ENCODE results near the gene RNU1-3.
"Not testable (repeated sequence)": the region's sequence is repeated elsewhere in the genome, so short reads cannot be mapped to it uniquely, and the experiment has no call there.

Gene RNU1-3

DNA sequence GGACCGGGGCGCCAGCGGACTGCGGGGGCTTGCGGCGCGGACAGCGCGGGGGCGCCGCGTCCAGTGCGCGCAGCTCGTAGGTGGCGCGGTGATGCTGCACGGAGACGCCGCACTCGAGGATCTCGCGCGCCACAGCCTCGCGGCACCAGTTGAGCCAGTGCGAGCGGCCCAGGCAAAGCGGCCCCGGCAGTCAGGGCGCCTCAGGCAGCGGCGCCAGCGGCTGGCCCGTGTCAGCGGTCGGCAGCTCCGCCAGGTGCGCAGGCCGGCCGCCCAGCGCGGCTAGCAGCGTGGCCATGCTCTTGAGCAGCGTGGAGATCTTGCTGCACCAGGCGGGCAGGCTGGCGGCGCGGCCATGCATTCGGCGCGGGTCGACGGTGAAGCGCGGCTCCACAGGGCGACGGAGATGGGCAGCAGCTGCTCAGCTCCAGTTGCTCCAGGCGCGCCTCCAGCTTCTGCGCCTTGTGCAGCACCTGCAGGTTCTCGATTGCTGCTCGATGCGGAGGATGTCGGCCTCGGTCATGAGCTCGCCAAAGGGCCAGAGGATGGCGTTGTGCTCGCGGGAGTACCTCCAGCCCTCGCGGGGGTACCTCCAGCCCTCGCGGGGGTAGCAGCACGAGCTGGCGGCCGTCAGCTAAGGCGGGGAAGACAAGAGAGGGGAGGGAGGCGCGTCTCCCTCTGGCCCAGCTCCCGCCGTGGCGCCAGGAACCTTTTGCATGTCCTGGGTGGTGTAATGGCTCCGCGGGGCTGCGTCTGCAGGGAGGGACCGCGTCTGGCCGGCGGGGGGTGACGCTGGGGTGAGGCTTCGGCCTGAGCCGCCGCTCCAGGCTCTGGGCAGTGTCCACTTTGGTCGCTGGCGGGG, 26.9 kb upstream of the RNU1-3 start:
- DNase-seq: not testable (repeated sequence)

DNA sequence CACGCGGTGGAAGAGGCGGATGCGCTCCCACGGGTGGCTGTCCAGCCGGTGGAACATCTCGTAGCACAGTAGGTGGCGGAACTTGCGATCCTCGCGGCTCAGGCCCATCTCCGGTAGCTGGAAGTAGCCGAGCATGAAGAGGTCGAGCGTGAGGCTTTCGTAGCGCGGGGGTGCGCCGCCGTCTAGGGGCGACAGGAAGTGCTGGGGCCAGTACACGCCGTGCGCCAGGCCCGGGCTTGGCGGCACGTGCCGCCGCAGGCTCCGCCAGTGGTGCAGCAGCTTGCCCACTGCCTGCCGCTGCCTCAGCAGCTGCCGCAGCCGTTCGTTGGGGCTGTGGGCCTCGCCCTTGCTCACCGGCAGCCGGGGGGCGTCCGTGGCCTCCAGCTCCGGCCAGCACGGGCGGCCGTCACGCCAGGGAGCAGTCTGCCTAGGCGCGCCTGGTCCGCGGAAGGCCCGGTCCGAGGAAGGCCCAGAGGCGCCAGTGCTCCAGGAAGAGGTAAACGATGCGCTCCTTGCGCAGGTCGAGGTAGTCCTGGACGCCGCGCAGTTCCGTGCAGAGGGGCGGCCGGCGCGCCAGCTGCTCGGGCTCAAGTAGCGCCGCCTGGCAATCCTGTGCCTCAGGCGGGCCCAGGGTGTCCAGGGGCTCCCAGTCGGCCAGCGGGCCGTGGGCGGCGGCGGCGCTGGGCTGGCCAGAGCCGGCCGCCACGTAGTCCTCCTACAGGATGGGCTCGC, 26.1 kb upstream of the RNU1-3 start:
- DNase-seq: not testable (repeated sequence)

DNA sequence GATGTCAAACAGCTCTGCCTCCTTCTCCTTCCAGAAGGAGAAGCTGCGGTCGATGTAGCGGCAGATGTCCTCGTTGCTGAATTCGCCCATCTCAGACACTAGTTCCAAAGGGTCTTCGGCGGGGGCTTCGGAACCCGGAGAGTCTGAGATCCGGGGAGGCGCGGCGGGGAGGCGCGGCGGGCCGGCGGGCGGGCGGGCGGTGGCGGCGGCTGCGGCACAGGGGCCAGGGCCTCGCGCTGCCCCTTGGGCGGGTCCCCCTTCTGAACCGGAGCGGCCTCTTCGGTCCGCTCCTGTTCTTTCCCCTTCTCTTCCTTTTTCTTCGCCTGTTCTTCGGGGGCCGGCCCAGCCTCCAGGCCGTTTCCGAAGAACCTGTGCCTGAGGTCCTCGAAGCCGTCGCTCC, 25.5 kb upstream of the RNU1-3 start:
- not testable (repeated sequence) for DNase-seq

DNA sequence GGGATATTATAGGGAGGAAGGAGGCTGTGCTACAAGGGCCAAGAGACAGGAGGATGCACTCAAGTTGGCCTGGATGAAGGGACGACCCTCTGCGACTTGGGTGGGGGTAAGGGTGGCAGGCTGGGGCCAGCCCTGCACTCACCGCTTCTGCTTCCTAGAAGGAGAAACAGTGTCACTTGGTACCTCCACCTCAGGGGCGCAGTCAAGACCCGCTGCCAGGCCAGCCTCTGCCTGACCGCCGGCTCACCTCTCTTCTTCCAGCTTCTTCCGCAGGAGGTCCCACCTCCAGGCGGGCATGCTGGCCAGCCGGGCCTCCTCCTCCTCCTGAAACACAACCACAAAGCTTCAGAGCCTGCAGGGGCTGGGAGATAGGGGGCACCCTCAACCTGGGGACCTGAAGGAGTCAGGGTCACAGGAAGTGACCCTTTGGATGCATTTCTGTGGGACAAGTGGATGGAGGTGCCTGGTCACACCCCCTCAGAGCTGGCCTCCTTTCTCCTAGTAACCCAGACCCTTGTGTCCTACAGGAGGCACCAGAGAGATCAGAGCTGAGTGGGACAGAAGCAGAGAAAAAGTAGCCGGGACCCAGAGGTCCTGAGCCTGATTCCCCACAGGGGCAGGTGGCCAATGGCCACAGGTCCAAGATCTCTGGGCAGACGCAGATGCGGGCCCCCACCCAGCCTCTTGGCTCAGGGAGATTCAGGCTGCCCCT, 24.4 kb upstream of the RNU1-3 start:
- not testable (repeated sequence) for DNase-seq

DNA sequence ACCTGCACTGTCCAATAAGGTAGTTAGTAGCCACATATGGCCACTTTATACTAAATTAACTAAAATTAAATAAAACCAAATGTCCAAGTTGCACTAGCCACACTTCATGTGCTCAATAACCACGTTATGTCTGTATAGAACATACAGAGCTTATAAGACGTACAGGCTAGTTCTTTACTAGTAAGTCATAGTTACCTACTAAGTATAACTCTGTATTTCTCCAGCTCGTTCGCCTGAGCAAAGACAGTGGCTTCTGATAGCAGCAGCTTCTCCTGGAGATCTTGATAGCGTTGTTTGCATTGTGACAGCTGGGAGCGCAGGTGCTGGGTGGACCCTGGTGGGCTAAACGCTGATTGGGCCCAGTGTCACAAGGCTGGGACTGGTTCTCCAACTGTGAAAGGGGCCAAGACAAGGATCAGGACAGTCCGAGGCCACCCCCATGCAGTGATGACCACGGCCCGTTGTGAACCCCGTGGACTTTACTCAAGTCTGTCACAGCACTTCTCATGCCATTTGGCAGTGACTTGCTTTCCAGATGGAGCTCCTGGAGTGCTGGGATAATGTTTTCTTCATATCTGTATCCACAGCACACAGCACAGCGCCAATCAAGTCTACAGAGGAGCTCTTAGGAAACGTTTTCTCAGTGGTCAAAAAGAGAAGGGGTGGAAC, 20.5 kb upstream of the RNU1-3 start:
- not testable (repeated sequence) for DNase-seq

DNA sequence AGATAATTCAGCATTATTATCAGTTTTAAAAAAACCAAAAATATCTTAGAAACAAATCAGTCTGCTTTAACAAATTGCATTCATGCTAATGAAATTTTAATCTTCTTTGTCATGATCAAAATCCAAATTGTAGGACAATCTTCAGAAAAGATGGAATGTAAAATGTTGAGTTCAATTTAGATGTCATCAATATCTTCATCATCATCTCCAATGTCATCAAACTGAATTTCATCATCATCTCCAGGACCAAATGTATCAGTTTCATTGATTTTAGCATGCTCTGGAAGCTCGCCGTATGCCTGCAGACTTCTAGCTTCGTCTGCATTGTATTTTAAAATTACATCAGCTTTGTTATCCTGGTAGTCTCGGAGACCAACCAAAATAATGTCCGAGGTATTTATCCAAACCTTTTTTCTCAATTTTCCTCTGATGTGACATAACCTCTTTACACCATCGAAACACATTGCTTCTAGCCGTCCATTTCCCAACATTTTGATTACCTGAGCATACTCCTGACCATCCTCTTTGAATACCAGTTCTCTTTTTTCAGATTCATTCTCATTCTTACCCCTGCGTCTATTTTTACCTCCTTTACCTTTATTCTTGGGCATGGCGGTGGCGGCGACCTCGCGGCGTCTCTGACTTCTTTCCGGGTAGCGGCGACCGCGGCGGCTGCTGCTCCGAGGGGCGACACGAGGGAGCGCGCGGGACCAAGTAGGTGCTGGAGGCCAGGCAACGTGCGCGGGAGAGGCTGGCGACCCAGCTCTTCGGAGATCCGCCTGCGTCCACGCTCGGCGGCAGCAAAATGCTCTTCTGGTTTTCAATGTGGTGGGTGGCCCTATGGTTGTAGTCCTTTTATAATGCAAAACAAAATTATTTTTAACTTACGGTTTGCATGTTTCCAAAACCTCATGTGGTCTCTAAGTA, 19.0 kb upstream of the RNU1-3 start:
- not testable (repeated sequence) for DNase-seq

DNA sequence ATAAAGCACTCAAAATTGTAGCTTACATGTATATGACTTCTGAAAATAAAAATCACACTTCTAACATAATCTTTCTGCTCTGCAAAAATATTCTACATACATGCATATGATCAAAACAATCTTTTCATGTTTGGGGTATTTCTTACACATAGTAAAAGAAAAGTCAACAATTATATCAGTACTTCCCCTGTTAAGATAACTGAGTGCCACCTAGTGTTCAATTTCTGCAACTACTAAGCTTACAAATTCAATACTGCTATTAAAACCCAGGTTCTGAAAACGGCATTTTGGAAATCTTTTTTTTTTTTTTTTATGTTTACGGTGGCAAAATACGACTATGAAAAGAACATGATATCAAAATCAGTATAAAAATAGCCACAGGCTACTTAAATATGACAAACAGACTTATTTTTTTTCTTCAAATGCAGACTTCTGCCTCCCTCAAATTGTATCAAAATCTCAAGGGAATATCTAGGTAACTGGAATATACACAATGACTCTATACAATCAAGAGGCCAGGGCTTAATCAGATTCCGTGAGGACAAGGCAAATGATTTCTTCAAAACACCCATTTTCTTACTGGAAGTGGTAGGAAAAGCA, 18.1 kb upstream of the RNU1-3 start:
- not testable (repeated sequence) for DNase-seq

DNA sequence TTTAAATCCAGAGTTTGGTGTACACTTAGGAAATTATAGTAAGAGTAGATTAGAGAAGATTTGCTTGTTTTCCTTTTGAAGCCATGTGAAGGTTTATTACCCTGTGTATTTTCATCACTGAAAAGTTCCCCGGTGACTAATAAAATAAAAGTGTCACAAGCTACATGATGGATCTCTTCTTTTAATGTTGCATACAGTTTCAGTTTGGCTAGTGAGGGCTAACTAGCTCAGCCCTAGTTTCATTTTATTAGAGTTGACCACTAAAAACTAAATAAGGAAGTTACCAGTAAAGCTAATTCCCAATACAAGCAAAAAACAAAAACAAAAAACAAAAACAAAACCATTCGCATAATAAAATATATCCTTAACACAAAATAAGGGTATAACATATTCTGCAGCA, 17.4 kb upstream of the RNU1-3 start:
- not testable (repeated sequence) for DNase-seq

DNA sequence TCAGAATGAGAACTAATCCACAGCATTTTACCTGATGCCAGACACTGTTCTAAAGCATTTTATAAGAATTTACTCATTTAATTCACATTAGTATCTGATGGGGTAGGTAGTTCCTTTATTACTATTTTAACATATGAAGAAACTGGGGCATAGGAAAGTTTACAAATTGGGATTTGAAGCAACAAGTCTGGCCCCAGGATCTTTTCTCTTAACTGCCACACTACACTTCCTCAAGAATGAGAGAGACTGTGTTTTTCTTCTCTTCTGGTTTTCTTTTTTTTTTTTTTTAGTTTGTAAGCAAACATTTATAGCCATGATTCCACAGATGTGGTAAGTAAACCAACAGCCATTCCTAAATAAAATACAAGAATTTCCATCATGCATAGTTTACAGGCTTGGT, 16.1 kb upstream of the RNU1-3 start:
- DNase-seq: not testable (repeated sequence)

DNA sequence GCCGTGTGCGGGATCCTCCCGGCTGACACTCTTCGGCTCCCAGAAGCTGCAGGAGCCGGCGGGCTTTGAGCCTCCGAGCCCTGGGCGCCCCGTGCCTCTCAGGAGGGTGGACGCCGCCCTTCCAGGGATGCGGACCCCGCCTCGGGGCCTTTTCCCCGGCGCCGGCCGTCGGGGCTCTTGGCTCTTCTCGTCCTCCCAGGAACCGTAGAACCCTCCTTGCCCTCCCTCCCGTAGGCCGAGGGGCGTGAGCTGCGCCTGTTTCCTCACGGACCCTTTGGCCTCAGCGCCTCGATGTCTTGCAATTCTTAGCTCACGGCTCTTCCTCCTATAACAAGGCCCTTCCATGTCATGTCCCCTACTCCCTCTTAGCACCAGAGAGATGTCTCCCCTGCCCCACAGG, 13.6 kb upstream of the RNU1-3 start:
- DNase-seq: not testable (repeated sequence)

DNA sequence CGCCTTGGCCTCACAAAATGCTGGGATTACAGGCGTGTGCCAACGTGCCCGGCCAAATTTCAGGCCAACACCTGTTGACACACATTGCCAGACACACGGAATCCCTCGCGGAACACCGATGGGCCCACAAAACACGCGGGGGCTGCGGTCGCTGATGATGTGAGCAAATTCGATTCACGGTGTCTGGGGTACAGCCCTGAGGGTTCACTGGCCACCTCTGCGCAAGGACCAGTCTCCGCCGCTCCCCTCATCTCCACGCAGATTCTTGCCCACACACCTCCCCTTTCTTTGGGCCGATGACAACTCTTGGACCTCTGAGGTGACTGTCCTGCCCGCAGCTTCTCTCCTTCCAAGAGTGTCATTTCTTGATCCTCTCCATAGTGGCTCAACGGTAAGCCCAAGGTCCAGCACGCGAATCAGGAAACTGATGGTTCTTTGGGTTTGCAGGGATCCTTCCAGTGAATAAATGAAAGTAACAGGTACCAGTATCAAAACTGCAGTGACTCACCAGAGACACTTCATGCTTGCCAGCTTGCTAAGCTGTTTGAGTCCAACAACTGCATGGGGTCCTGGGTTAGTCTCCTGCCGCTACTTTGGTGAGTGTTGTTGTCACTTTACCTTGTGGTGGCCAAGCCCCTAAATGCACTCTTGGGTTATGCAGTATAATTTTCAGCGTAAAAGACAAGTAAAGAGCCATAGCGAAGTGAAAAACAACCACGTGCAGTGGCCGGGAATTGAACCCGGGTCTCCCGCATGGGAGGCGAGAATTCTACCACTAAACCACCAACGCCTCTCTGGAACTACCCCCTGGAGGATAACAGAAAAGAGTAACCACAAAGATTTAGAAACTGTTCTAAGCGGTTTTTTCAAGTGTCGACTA, 11.0 kb upstream of the RNU1-3 start:
- DNase-seq: no peak

DNA sequence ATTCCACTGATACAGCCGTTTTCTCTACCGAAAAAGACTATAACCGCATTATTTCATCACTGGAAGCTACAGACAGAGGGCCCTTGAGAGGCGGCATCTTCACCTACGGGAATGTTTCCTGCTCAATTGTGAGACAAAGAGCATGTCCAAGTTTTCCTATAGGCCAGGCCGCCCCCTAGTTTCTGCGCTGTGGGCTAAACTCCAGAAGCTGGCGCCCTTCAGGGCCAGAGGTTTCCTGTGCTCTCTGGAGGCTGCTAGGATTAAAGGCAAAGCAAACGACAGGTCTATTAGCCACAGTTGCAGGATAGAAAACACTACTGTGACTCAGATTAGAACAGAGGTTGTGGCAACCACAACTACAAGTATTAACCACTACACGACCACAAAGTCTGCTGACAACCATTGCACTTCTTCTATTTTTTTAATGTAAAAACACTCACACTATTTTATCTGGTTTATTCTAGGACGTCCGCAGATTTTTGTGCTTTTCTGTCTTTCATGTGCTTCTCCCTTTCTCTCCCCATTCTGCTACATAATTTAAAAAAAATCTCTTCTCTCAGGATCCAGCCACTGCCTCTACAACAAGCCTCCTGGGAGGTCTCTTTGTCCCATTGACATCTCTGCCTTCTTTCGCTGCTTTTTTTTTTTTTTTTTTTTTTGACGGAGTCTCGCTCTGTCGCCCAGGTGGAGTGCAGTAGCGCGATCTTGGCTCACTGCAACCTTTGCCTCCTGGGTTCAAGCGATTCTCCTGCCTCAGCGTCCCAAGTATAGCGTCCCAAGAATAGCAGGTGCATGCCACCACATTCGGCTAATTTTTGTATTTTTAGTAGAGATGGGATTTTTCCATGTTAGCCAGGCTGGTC, 10.1 kb upstream of the RNU1-3 start:
- not testable (repeated sequence) for DNase-seq

DNA sequence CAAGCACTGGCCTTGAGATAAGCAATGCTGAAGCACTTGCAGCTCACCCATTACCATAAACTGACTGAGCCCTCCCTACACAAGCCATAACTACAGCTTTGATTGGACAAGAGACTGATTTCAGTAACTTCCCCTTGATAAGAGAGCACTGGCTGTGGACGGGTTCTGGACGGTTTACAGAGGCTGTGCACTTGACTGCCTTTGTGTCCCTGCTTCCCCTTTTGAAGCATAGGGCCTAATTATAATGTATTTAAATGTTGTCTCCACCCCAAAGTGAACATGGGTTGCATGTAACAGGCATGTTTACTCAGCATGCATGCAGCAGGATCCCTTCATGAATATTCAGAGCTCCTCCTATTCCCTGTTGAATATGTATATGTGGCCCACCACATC, 8.4 kb upstream of the RNU1-3 start:
- DNase-seq: not testable (repeated sequence)

DNA sequence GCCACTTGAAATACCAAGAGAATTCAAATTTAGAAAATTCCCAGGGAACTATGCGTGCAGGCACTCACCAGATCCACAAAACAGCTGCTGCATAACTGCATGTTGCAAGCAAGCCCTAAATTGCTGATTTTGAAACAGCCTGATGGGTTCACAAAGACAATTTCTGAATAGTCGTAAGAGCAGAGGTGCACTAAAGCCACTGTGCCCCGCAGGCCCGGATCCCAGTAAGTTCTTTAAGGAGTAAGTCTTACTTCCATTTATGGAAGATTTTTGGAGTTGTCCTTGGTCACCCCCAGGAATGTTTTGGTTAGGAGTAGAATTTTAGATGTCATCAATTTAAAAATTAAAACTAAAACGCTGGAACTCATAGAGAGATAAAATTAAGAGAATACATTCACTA, 7.2 kb upstream of the RNU1-3 start:
- DNase-seq: not testable (repeated sequence)

DNA sequence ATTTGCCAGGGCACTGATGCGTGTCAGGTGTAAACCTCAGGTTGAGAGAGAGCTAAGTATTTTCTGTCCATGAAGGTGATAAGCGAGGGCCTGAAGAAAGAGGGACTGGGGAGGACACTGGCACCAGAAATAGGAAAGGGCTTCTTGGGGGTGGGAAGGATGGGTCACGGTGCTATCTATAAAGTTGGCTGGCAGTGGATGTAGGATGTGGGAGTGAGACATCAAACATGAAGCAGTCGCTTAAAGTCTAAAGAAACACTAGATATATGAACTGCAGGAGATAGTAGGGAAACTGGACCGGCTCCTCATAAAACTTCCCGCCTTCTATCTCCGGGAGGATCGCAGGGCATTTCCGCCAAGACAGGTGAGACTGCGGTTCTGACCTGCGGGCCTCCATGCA, 912 bp downstream of the RNU1-3 start:
- DNase-seq: not testable (repeated sequence)

DNA sequence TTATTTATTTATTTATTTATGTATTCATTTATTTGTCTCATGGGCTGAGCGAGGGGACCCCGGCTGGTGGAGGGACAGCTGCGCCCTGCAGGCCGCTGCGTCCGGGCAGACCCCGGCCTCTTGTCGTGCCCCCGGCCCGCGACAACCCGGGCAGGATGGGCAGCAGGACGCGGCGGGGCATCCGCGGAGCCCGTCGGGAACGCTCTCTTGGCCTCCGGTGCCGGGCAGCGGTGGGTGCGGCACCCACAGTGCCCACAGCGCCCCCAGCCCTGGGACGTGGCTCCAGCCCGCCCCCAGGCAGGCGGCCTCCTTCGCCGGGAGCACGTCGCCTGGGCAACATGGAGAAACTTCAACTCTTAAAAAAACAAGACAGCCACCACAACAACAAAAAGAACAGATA, 8.5 kb downstream of the RNU1-3 start:
- DNase-seq: not testable (repeated sequence)

DNA sequence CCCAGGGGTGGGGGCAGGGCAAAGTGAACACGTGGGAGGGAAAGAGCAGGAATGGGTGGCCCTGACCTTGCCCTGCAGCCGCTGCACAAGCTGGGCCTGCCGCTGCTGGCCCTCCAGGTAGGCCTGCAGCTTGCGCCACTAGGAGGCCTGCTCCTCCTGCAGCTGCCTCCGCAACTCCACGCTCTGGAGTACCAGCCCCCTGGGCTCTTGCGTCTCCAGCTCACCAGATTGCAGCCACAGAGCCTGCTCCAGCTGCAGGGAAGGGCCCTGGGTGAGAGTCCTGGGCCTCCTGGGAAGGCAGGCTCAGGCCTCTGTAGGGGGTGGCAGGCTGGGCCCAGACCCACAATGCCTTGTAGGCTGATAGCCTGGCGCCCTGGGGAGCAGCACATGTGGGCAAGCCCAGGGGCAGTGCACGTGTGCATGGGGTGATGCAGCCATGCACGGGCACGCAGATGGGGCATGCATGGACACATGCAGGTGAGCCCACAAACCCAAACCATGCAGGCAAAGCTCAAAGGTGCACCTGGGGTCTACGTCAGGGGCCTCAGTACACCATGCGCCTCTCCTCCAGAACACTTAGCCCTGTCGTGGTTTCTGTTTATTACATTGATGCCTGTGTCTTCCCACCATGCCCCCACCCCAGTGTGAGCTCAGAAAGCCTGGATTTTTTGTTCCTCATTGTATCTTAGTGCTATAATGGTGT, 9.6 kb downstream of the RNU1-3 start:
- DNase-seq: not testable (repeated sequence)

DNA sequence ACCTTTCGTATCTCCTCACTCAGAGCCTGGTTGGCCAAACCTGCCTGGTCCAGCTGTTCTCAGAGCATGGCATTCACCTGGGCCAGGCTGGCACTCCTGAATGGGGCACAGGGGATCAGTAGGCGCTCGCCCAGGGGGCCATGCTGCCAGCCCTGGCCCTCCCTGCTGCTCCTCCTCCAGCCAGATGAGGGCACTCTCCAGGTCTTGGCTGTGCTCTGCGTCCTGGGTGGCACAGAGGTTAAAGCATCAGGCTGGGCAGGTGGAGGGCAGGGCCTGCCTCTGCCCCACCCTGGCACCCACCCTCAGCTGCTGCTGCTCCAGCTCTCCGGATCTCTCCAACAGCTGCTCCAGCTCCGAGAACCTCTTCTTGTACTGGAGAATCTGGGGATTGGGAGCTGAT, 10.2 kb downstream of the RNU1-3 start:
- DNase-seq: not testable (repeated sequence)

DNA sequence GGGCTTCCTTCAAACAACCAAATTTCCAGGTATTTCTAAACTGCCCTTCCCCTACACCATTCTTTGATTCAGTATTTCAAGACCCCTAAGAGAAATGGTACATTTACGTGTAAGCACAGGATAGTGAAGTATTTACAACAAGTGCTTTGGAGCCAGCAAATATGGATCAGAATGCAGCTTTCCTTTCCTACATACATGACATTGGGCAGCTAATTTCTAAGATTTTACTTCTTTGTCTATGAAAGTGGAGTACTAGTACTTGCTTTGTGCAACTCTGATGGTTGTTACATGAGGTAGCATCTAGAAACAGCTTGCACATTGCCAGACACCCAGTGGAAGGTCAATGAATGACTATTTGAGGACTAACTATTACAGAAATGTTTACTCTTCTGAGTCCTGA, 15.2 kb downstream of the RNU1-3 start:
- not testable (repeated sequence) for DNase-seq

Measured in NCI-H2029 treated with DMSO at 0.1 percent for 48 hours (cell line).